Right ventricle myocardium superior (tissue), 1 donor: ENCODE measurements around the gene TCFL5. TPM values are rescaled to one million over a fixed set of nuclear protein-coding genes. Genes with fewer than 3 reads are reported as not detected.

ENCODE experiments used
- ATAC-seq: fragments of 200-7000 bp; cut with Tn5 transposase; one replicate; pipeline ENCODE4 v1.9.1; 2020; ENCODE audit warnings: mild to moderate bottlenecking; ENCODE audit not compliant: poor library complexity
- DNase-seq: peaks from one replicate; pipeline ENCODE4 v3.0.0-alpha.2; 2020
- intact Hi-C: fragments of 100-400 bp; cut with DNase I; formaldehyde crosslinking; loops from one replicate; pipeline ENCODE4 v1.11.2; 2022
- total RNA-seq: library from RNA; stranded (reverse); fragmentation: NEBNext Ultra II Directional; extraction: Animal tissue kit (Norgen Biotek cat#: 25700); gene quantifications from one replicate; pipeline ENCODE4 v1.2.1, GENCODE V29; 2021
- donor health status: DM: no; HTN: yes; CAD: no; lungs with severe emphysema.

The TCFL5 gene
- total RNA-seq, 1 donor from 2014 or later: 6.1 TPM

DNA sequence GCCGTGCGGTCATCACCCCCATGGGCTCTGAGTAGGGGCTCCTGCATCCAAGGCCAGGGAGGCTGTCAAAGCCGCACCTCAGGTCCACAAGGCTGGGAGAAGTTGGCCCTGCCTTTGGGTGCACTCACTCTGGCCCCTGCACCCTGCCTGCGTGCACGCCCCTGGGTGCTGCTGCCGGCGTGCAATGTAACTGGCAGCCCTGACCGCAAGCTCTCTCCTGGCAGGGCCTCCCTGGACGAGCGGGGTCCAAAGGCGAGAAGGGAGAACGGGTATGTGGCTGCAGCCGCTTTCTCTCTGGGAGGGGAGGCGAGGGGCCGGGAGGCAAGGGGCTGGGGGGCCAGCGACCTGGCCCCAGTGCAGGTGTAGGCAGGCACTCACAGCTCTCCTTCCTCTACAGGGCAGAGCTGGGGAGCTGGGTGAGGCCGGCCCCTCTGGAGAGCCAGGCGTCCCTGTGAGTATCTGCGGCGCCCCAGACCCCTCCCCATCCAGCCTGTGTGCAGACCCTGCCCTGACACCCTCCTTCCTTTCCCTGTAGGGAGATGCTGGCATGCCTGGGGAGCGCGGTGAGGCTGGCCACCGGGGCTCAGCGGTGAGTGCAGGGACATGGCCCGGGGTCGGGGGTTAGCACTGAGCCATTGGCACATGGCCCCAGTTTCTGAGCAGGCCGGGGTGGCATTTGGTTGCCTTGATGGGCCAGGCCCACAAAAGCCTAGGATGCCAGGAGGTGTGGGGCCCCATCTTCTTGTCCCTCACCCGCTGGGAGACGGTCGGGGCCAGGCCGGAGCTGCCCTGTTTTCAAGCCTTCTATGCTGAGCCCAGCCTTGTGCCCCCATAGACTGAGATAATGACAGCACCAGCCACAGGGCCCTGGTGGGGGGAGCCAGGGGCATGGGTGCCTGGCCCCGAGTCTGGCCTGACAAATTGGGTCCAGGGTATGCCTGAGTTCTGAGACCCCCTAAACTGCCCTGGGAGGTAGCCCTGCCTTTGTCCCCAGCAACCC lies 32.1 kb downstream of the TCFL5 start:
- no peak for ATAC-seq
- DNase-seq: peak; percentile 35
- intact Hi-C loops: no loop called here

GRCh38 chr20:62828511-62829230 lies 33.0 kb downstream of the TCFL5 start:
- intact Hi-C loops: no loop called here
- ATAC-seq (no peak), DNase-seq (no peak)

GRCh38 chr20:62828051-62828450 lies 33.6 kb downstream of the TCFL5 start:
- ATAC-seq: no peak

DNA sequence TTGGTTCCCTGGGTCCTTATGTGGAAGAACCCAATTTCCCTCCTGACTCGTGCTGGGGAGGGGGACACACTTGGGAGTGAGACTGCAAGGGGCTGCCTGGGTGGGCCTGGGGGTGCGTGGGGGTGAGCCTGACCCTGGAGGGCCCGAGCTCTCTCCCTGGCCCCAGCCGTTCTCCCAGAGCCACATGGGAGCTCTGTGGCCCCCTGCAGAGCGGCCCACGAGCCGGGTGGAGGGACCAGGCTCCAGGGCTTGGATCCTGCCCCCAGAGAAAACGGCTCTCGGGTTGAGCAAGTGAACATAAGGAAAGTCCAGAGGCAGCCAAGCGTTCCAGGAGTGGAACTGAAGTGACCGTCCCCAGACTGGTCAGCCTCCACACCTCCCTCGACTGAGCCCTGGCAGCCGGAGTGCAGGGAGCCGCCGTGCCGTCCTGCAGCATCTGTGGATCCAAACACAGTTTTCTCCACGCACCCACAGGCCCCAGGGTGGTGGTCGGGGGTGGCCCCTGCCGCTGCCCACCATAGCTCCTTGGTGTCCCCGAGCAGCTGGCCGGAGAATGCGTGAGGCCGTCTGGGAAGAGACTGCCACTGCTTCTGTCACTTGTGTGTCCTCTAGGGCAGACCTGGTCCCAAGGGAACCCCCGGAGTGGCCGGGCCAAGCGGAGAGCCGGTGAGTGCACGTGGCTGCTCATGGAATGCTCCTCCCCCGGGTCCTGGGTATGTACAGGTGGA lies 34.1 kb downstream of the TCFL5 start:
- ATAC-seq (no peak), DNase-seq (no peak)

More at GRCh38 chr20:62828051-62828450, 33.6 kb downstream of the TCFL5 start:
- DNase-seq: no peak
- intact Hi-C loops: no loop called here

GRCh38 chr20:62826646-62827310 lies 34.8 kb downstream of the TCFL5 start:
- DNase-seq: no peak
- intact Hi-C loops: no loop called here
- no peak for ATAC-seq

More for the DNA sequence above, 34.1 kb downstream of the TCFL5 start:
- intact Hi-C loops: no loop called here

DNA sequence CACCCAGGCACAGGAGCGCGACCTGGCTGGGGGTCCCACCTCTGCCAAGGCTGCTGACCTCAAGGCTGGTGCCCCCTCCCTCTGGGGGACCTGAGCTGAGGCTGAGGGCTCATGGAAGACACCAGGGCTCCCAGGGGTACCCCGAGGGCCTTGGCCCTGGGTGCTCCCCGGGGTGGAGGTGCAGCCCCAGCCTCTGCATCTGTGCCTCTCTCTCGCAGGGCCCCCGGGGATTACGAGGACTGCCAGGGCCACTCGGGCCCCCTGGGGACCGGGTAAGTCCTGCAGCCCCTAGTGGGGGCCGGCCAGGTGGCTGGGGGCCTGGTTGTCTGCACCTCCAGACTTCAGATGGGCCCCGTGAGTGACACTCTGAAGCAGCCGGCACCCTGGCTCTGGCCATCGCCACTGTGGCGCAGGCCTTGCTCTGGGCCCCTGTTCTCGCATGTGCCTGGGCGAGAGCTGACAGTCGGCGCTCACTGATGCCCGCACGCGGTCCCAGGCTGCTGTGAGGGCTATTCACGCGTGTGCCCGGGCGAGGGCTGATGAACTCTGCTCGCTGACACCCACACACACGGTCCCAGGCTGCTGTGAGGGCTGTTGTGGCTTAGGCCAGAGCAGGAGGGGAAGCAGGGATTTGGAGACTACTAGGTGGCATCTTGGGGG lies 35.5 kb downstream of the TCFL5 start:
- ATAC-seq (no peak), DNase-seq (no peak)
- intact Hi-C loops: no loop called here

GRCh38 chr20:62825333-62825985 lies 36.2 kb downstream of the TCFL5 start:
- intact Hi-C loops: no loop called here
- DNase-seq (no peak), ATAC-seq (no peak)

DNA sequence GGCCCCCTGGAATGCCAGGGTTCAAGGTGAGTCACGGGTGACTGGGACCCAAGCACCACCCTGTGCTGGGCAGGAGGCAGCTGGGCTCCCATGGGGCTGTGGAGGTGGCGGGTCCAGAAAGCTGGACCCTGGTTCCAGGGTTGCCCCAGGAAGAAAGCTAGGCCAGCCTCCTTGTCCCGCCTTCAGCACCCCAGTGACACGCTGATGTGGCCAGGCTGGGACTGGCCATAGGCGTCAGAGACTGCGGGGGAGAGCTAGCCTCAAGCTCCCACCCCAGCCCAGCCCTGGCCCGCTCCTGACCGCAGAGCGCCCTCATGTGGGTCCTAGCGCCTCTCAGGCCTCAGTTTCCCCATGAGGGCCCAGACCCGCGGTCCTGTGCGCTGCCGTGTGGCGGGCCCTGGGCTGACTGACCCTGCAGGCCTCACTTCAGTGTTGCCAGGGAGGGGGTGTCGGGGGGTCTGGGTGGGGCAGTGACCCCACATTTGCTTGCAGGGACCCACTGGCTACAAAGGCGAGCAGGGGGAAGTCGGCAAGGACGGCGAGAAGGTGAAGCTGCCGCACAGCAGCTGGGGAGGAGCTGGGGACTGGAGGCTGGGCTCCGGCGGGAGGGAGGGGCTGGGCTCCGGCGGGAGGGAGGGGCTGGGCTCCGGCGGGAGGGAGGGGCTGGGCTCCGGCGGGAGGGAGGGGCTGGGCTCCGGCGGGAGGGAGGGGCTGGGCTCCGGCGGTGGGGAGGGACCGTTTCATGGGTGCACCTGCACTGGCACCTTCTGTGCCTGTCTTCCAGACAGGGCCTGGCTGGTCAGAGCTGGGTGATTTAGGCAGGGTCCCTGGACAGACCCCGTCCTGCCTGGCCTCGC lies 36.9 kb downstream of the TCFL5 start:
- ATAC-seq: peak; percentile 48
- DNase-seq: no peak
- intact Hi-C loops: no loop called here

- ATAC-seq (no peak), DNase-seq (no peak)
- intact Hi-C loops: no loop called here
Observed at GRCh38 chr20:62823688-62824475, 37.7 kb downstream of the TCFL5 start.

DNA sequence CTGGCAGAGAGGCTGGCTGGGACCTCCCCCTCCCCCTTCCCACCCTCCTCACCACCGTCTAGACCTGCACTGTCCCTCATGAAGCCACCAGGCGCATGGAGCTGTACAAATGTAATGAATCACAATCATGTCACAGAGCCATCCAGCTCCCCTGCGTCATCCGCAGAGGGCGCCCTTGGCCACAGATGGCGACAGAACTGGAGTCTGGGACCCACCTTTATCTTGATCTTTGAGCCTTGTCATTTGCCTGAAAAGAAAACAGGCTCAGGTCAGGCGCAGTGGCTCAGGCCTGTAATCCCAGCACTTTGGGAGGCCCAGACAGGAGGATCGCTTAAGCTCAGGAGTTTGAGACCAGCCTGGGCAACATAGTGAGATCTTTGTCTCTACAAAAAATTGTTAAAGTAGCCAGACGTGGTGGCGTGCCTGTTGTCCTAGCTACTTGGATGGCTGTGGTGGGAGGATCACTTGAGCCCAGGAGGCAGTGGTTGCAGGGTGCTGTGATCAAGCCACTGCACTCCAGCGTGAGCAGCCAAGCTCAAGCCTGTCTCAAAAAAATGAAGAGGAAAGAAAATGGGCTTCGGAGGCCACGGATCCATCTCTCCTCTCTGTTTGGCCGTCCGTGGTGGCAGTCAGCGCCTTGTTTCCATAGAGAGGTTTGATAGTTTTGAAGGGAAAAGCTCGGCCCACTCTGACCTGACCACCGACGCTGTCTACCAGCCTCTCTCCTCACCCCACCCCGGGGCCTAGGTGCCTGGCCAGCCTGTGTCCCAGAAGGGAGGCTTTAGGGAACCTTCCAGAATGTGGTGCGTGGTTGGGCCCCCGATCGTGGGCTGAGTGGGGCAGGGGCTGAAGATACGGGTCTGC lies 38.6 kb downstream of the TCFL5 start:
- no peak for DNase-seq
- intact Hi-C loops: no loop called here
- ATAC-seq: no peak

DNA sequence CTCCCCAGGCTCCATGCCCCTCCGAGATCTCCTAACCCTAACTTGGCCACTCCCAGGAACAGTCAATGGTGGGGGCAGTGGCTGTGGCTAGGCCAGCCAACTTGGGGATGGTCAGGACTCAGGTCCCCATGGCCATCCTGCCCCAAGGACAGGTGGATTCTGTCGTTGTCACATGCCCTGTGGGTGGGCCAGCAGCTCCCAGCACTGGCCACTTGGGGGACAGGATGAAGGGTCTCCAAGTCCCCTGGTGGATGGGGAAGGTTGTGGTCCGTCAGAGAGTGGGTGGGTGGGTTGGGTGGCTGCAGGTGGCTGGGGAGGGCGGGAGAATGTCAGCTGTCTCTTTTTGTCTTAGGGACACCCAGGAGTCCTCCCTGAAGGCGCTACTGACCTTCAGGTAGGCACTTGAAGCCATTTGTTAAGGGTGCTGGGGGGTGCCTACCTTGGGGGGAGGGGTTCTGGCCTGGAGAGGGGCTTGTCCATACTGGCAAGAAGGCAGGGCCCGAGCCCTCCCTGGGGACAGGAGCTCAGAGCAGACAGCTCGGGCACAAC lies 39.3 kb downstream of the TCFL5 start:
- DNase-seq: no peak
- intact Hi-C loops: no loop called here

DNA sequence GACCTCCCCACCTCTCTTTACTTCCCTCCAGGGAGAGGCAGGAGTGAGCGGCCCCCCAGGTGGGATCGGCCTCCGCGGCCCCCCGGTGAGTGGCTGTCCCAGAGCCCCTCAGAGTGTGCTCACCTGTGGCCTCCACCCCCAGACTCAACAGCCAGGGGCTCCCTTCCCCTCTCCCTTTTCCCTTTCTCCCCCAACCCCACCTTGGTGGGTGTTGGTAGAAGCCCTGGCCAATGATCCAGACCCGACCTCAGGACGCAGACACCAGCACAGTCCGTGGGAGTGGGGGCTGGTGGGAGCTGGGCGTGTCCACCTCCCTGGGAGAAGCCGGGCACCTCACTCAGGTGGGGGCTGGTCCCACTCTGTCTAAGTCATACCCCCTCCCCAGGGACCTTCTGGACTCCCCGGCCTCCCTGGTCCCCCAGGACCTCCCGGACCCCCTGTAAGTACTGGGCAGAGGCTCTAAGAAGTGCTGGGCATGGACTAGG lies 39.9 kb downstream of the TCFL5 start:
- no peak for ATAC-seq
- no peak for DNase-seq
- intact Hi-C loops: no loop called here

More for the DNA sequence above, 39.3 kb downstream of the TCFL5 start:
- no peak for ATAC-seq

GRCh38 chr20:62820962-62821725 lies 40.5 kb downstream of the TCFL5 start:
- no peak for DNase-seq
- ATAC-seq: no peak
- intact Hi-C loops: no loop called here
